Esophagus squamous epithelium (tissue), 5 donors: ENCODE results near the gene DENND2A. TPM values are rescaled to one million over a fixed set of nuclear protein-coding genes. Genes with fewer than 3 reads are reported as not detected.

Experiments
- DNase-seq: peaks from one replicate; lab custom pipeline; 2025; lab: John Stamatoyannopoulos, UW
- H3K27ac ChIP-seq, 4 donors: fragments of 200-600 bp; sonication (generic); one replicate each; pipeline ENCODE4 v1.5.1; 2016 to 2019; ENCODE audit warnings: mild to moderate bottlenecking in 1 of 4
- H3K27me3 ChIP-seq, 4 donors: fragments of 200-600 bp; sonication (generic); 1 replicate in 3 of 4; 2 replicates in 1 of 4; pipeline versions ENCODE4 v1.5.1 to v1.6.0; 2017 to 2021; ENCODE audit warnings: antibody characterized with exemption in 1 of 4
- H3K36me3 ChIP-seq, 3 donors: fragments of 200-600 bp; sonication (generic); one replicate each; pipeline ENCODE4 v1.5.1; 2016 to 2019
- H3K4me1 ChIP-seq, 3 donors: fragments of 200-600 bp; sonication (generic); one replicate each; pipeline ENCODE4 v1.5.1; 2017 to 2019
- H3K4me3 ChIP-seq, 4 donors: fragments of 200-600 bp; sonication (generic); 1 replicate in 3 of 4; 2 replicates in 1 of 4; pipeline ENCODE4 v1.5.1; 2016 to 2019; ENCODE audit warnings: mild to moderate bottlenecking in 2 of 4, moderate library complexity in 1 of 4
- H3K9me3 ChIP-seq, 3 donors: fragments of 200-600 bp; sonication (generic); one replicate each; pipeline ENCODE4 v1.5.1; 2016 to 2019
- POLR2A ChIP-seq, 4 donors: fragments of 450-650 bp; IDR thresholded peaks; one replicate each; pipeline ENCODE4 v1.6.1; 2017; ENCODE audit warnings: antibody characterized with exemption in 4 of 4, mild to moderate bottlenecking in 4 of 4, moderate library complexity in 3 of 4
- WGBS, 2 donors: methylation state at CpG; one replicate each; pipeline ENCODE4 v1.1.5; 2018; 5-methylcytosine and 5-hydroxymethylcytosine counted together
- intact Hi-C: fragments of 100-400 bp; cut with DNase I; formaldehyde crosslinking; loops from one replicate; pipeline ENCODE4 v1.15.0; 2022
- small RNA-seq, 4 donors: library from RNA; depleted of rRNA; stranded (forward); fragments of <200 nt; gene quantifications; one replicate each; pipeline ENCODE3, GENCODE V24; 2016
- total RNA-seq, 4 donors: library from RNA; depleted of rRNA; stranded (reverse); fragments of >200 nt; gene quantifications; one replicate each; pipeline ENCODE4 v1.1.0, GENCODE V29; 2016
- TF ChIP-seq, protein P1 (sequence below), 6 experiments: fragments of 450-650 bp in 4 of 6; fragments of 200-600 bp in 2 of 6; sonication (generic) in 2 of 6; IDR thresholded peaks; one replicate each; pipeline ENCODE4 v1.5.1; 2016 to 2019; ENCODE audit warnings: antibody characterized with exemption in 6 of 6, mild to moderate bottlenecking in 4 of 6, moderate library complexity in 4 of 6
- donor health status: DM: yes; HTN: yes; CAD: no.

DENND2A gene
- total RNA-seq, 4 donors from 2014 or later: 0.92 to 11.1 (median 1.9) TPM

DNA sequence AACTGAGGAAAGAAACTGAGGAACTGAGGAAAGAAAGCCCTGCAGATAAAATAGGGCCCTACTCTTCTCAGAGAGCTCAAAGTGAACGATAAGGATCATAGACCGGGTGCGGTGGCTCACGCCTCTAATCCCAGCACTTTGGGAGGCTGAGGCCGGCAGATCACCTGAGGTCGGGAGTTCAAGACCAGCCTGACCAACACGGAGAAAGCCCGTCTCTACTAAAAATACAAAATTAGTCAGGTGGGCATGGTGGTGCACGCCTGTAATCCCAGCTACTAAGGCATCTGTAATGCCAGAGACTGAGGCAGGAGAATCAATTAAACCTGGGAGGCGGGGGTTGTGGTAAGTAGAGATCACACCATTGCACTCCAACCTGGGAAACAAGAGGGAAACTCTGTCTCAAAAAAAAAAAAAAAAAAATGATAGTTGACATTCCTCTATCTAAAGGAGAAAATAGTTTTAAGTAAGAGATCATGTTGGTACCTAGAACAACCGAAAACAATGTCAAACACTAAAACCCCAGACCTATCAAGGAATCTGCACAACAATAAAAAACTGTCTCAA is 163.8 kb downstream of the DENND2A start:
- no peaks in the 10 kb centered on the region for H3K9me3 ChIP-seq
- peak overlapping the region in 1 of 4 donors; percentile 86 for H3K4me3 ChIP-seq
- H3K36me3 ChIP-seq: peaks cover 0 to 6% (median 0%) of the 10 kb centered on the region in 3 donors
- no peak for DNase-seq
- H3K27me3 ChIP-seq: no peaks in the 10 kb centered on the region
- peaks cover 3 to 46% (median 15%) of the 10 kb centered on the region in 3 donors for H3K4me1 ChIP-seq
- intact Hi-C loops: no loop called here
- WGBS, 2 donors: 72 to 76% methylated on average over 11 of the region's 11 CpGs
- no peak for TF ChIP-seq POLR2A (IDR thresholded peaks at IDR 0.05)
- TF ChIP-seq, protein P1, sequence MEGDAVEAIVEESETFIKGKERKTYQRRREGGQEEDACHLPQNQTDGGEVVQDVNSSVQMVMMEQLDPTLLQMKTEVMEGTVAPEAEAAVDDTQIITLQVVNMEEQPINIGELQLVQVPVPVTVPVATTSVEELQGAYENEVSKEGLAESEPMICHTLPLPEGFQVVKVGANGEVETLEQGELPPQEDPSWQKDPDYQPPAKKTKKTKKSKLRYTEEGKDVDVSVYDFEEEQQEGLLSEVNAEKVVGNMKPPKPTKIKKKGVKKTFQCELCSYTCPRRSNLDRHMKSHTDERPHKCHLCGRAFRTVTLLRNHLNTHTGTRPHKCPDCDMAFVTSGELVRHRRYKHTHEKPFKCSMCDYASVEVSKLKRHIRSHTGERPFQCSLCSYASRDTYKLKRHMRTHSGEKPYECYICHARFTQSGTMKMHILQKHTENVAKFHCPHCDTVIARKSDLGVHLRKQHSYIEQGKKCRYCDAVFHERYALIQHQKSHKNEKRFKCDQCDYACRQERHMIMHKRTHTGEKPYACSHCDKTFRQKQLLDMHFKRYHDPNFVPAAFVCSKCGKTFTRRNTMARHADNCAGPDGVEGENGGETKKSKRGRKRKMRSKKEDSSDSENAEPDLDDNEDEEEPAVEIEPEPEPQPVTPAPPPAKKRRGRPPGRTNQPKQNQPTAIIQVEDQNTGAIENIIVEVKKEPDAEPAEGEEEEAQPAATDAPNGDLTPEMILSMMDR (IDR thresholded peaks at IDR 0.05): no peak
- H3K27ac ChIP-seq: peak overlapping the region in 3 of 4 donors; percentile 86 to 97 (median 89)

DNA sequence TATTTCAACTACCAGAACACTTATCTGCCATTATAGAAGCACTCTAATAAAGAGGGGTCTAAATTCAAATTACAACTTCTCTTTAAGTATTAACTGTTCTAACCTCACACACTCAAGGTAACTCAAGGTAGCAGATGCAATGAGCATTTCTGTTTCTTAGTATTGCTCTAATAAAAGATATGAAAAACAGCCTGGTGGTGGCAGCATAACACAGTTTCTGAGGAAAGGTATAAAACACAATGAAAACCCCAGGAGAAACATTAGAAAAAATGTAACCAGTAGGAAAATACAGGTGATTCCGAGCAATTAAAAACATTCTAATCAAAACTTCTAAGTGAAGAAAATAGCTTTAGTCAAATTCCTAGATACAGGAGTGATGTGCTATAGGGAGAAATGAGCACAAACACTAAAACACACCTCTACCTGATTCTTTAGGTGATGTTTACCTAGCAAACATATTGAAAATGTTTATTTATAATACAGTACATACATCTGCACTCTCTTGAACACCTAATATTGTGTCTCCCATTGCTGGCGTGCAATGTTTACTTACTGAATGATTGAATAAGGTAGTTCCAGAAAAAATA is 164.8 kb downstream of the DENND2A start:
- intact Hi-C loops: no loop called here
- peaks cover 3 to 50% (median 15%) of the 10 kb centered on the region in 3 donors for H3K4me1 ChIP-seq
- peaks cover 0 to 15% (median 0%) of the 10 kb centered on the region in 3 donors for H3K36me3 ChIP-seq
- no peak for DNase-seq
- TF ChIP-seq POLR2A (IDR thresholded peaks at IDR 0.05): no peak
- TF ChIP-seq, protein P1 (IDR thresholded peaks at IDR 0.05): peak; percentile 32 to 70 (median 47)
- WGBS, 2 donors: 33 to 43% methylated on average over 2 of the region's 2 CpGs
- no peak overlapping the region for H3K4me3 ChIP-seq
- no peaks in the 10 kb centered on the region for H3K9me3 ChIP-seq
- no peak overlapping the region for H3K27ac ChIP-seq
- H3K27me3 ChIP-seq: no peaks in the 10 kb centered on the region

Small RNA genes within 50 kb of the gene (small RNA-seq; reads per million reads assigned to genes)
- gene RF00019: 0 reads per million in 4 donors
- 0 reads per million in 4 donors for gene RN7SL771P

Other genes starting within 250 kb of the DENND2A start
- gene SLC37A3, start 242.3 kb downstream of the DENND2A start, total RNA-seq: 10 to 100 TPM; 17.8 to 44.4 (median 20.9) TPM
- gene RAB19, start 236.8 kb downstream of the DENND2A start, total RNA-seq: under 1 TPM in 2 of 4 donors, not detected in 2; 0.57 to 0.68 TPM
- 10 to 100 TPM; 42.6 to 66.4 (median 43.5) TPM for gene MKRN1, start 161.3 kb downstream of the DENND2A start, total RNA-seq
- 10 to 100 TPM; 17.6 to 34.1 (median 21.6) TPM for gene ADCK2, start 32.1 kb upstream of the DENND2A start, total RNA-seq
- 100 to 1,000 TPM in 3 of 4 donors, 10 to 100 TPM in 1; 87.5 to 353 (median 340) TPM for gene NDUFB2, start 55.9 kb upstream of the DENND2A start, total RNA-seq